ENCODE results near the gene HLX. TPM values are rescaled to one million over a fixed set of nuclear protein-coding genes. Genes with fewer than 3 reads are reported as not detected.

The HLX gene
- total and polyA plus RNA-seq, 7 donors: 3.2 to 11.6 (median 4.3) TPM

- TF ChIP-seq CTCF (IDR thresholded peaks at IDR 0.05): no peak
- ATAC-seq (no peak), DNase-seq (no peak)
- 86 to 88% (median 88%) methylated on average over 1 of the region's 1 CpG for WGBS, 3 donors
- Histone ChIP-seq H3K4me1 (peaks cover 3% of the 10 kb centered on the region), H3K36me3 (ENCODE audit: insufficient read depth in 1 of 2, low read depth in 1 of 2) (peaks cover 0 to 4% of the 10 kb centered on the region in 2 donors), H3K4me3 (no peak overlapping the region), H3K27me3 (ENCODE audit: insufficient read depth in 3 of 3, low read length in 2 of 3) (peaks cover 0 to 62% (median 38%) of the 10 kb centered on the region in 3 donors), H3K9me3 (no peaks in the 10 kb centered on the region), H3K27ac (no peak overlapping the region)
- intact Hi-C loops (cut with DNase I): no loop called here
Observed at GRCh38 chr1:220890602-220891001, 11.4 kb downstream of the HLX start.

- peak overlapping the region; percentile 1 for H3K4me3 ChIP-seq
- WGBS, 3 donors: 29 to 32% (median 31%) methylated on average over 46 to 47 of the region's 47 CpGs
- TF ChIP-seq CTCF (IDR thresholded peaks at IDR 0.05): no peak
- H3K4me1 ChIP-seq: peaks cover 3% of the 10 kb centered on the region
- no peak for DNase-seq
- ATAC-seq: no peak
- H3K36me3 ChIP-seq (ENCODE audit: insufficient read depth in 1 of 2, low read depth in 1 of 2): no peaks in the 10 kb centered on the region
- no peaks in the 10 kb centered on the region for H3K9me3 ChIP-seq
- H3K27me3 ChIP-seq (ENCODE audit: insufficient read depth in 3 of 3, low read length in 2 of 3): peaks cover 0 to 64% (median 38%) of the 10 kb centered on the region in 3 donors
- H3K27ac ChIP-seq: no peak overlapping the region
- intact Hi-C loops (cut with DNase I): no loop called here
Observed at GRCh38 chr1:220891224-220892085, 12.2 kb downstream of the HLX start.

- intact Hi-C loops (cut with DNase I): no loop called here
- TF ChIP-seq CTCF (IDR thresholded peaks at IDR 0.05): no peak
- Histone ChIP-seq H3K27me3 (ENCODE audit: insufficient read depth in 3 of 3, low read length in 2 of 3) (peaks cover 0 to 64% (median 37%) of the 10 kb centered on the region in 3 donors), H3K9me3 (no peaks in the 10 kb centered on the region), H3K4me3 (no peak overlapping the region), H3K36me3 (ENCODE audit: insufficient read depth in 1 of 2, low read depth in 1 of 2) (no peaks in the 10 kb centered on the region), H3K4me1 (peaks cover 3% of the 10 kb centered on the region), H3K27ac (no peak overlapping the region)
- DNase-seq (no peak), ATAC-seq (no peak)
- WGBS, 3 donors: 28 to 36% (median 31%) methylated on average over 16 of the region's 16 CpGs
Observed at GRCh38 chr1:220892086-220892376, 12.8 kb downstream of the HLX start.

- Histone ChIP-seq H3K27ac (no peak overlapping the region), H3K4me3 (peak overlapping the region; percentile 55), H3K27me3 (ENCODE audit: insufficient read depth in 3 of 3, low read length in 2 of 3) (peaks cover 0 to 64% (median 37%) of the 10 kb centered on the region in 3 donors), H3K36me3 (ENCODE audit: insufficient read depth in 1 of 2, low read depth in 1 of 2) (no peaks in the 10 kb centered on the region), H3K4me1 (peaks cover 3% of the 10 kb centered on the region), H3K9me3 (no peaks in the 10 kb centered on the region)
- TF ChIP-seq CTCF (IDR thresholded peaks at IDR 0.05): no peak
- WGBS, 3 donors: 44 to 48% (median 48%) methylated on average over 18 of the region's 18 CpGs
- DNase-seq (no peak), ATAC-seq (no peak)
- intact Hi-C loops (cut with DNase I): no loop called here
Observed at GRCh38 chr1:220892997-220893700, 13.9 kb downstream of the HLX start.

All from psoas muscle (tissue), 8 donors.